GM18868 (cell line): ENCODE results near the gene TFAP2E.

Experiments
- ATAC-seq: cut with Tn5 transposase; IDR thresholded peaks from one replicate; pipeline ENCODE4 v1.9.1; 2021; ENCODE audit warnings: mild to moderate bottlenecking, moderate library complexity; ENCODE audit not compliant: unreplicated experiment

Gene TFAP2E

DNA sequence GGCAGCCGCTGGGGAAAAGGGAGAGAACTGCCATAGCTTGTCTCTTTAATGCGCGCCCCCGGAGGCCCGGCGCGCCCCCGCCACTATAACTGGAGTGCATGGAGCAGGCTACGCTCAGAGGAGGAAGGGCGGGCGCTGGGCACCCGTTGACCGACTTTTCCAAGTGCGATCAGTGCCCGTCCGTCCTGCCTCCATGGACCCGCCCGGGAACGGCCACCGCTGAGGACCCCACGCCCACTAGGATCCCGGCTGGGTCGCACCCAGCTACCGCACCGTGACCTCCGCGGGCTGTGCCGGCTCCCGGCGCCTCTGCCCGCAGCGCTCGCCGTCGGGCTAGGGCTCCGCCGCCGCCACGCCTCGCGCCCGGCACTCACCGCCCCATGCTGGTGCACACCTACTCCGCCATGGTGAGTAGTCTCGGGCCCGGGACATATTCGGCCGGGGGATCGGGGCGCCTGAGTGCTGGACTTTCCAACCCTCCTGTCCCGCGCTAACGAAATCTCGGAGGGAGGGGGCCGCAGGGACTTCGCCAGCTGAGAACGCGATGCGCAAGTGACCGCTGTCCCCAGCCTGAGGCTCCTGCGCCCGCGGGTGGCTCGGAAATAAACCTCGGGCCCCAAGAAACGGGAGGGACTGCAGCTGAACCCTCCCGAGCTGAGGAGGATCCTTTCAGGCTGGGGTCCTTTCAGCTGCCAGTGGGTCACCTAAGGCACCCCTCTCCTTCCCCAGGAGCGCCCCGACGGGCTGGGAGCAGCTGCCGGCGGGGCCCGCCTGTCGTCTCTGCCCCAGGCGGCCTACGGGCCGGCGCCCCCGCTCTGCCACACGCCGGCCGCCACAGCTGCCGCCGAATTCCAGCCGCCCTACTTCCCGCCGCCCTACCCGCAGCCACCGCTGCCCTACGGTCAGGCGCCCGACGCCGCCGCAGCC, at the start of gene TFAP2E:
Gene TFAP2E, plus strand, starts transcription at position 117 of the 927 bp plus-strand sequence. Its CDS starts 264 bp downstream, at position 381.
- no peak for ATAC-seq

DNA sequence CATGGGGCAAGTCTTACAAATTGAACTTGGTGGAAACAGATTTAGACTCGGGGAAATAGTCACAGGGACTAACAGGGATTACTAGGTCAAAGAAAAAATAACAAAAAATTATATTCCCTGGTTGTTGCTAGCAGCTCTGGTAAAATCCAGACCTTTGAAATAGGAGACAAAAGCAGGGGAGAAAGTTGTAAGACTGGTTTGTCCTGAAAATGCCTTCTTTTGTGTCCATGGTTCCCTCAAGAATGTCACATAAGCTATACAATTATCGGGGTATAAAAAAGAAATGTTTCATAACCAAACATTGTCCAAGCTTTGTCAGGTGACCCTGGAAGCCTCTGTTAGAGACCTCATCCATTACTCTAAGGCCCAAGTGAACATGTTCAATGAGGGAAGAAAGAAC, 49.0 kb upstream of the TFAP2E start:
- ATAC-seq, result no peak

DNA sequence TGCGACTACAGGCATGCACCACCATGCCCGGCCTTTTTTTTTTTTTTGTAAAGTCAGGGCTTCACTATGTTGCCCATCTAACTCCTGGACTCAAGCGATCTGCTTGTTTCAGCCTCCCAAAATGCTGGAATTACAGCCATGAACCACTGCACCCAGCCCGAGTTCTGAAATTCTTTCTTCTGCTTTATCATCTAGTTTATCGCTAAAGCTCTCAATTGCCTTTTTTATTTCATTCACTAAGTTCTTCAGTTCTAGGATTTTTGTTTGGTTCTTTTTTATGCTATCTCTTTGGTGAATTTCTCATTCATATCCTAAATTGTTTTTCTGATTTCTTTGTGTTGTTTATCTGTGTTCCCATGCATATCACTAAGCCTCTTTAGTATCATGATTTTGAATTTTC, 42.9 kb upstream of the TFAP2E start:
- ATAC-seq, result no peak

DNA sequence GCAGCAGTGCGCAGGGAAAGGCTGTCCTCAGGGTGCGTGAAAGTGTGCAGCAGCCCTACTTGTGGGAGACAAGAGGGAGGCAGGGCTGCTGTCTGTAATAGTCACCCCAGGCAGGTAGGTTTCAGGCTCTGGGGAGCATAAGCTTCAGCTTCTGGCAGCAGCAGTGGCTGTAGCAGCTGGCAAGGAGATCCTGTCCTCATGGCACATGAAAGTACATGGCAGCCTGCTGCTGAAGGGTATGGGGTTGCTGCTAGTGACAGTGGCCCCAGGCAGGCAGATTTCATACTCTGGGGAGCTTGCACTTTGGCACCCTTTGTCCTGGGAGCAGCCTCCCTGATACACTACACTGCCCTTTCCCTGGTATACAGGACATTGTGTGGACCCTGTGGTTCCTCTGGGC, 42.2 kb upstream of the TFAP2E start:
- no peak for ATAC-seq

DNA sequence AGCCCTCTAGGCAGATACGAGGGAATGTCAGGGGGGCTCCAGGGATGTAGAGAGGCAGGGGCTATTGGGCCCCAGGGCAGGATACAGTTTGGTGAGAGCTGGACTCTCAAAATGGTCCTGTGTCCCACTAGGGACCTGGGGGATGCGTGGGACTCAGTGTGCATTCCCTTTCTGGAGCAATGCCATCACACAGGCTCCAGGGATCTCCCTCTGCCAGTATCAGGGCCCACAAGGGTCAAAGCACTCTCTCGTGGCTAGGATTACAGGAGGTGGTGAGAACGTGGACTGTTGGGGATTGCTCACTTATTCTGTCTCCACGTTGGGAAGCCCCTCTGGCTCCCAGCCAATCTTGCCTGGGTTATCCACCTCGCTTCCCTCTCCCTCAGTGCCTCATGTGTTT, 41.7 kb upstream of the TFAP2E start:
- no peak for ATAC-seq

DNA sequence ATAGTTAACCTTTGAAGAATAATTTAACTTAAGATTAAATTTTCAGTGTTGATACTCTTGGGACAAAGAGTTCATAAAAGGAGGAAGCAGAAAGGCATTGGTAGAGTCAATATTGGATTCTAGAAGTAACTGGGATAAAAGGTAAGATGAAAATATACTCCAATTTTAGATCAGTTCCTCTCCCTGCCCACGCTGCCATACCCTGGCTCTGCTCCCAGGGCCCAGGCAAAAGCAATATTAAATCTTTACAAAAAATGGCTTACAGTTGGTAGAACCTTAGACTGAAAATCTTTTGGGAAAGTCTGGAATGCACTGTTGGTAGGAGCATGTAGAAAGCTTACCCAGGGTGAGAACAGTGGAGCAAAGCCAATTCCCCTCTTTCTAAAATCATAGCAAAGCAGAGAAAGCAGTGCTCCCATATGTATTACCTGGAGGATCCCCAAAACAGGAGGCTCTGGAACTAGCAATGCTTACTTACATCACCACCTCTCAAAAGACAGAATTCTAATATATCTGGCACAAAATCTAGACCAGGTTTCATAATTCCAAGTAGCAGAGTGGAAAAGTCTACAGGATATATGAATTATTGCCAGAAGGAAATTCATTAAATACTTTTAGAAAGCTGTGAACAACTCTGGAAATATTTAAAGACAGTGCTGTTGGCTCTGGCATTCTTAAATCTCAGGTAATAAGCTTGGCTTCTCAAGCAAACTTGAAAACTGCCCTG, 40.5 kb upstream of the TFAP2E start:
- ATAC-seq, result no peak

DNA sequence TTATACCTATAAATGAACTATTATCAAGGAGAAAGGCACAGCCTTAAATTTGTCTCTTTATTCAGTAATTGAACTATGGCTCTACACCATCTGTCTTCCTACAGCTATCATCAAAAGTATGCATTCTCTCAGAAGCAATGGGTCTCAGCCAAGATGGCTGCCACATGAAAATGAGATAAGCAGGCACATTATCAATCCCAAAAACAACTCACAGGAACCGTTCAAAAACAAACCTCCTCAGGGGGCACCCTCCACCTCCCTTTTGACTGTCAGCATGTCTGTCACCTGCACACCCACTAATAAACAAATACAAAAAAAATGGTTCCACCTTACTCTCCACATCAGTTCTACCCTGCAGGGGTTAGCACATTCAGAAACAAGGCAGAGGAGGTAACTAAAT, 39.5 kb upstream of the TFAP2E start:
- ATAC-seq, result no peak

DNA sequence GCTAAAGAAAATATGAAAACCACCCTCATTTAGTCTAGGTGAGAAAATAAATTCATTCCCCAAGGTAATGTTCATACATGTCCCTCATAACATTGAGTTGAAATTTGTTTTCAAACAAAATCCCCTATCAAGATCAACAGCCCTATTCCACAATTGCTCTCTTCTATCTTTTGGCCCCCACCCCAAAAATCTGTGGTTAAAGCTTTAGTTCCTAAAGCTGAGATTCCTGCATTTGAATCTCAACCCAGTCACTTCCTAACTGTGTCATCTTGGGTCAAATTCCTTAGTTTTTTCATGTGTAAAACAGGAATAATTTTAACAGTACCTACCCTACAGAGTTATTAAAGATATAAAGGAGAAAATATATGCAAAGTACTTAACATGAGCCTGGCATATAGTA, 37.9 kb upstream of the TFAP2E start:
- ATAC-seq, result no peak

DNA sequence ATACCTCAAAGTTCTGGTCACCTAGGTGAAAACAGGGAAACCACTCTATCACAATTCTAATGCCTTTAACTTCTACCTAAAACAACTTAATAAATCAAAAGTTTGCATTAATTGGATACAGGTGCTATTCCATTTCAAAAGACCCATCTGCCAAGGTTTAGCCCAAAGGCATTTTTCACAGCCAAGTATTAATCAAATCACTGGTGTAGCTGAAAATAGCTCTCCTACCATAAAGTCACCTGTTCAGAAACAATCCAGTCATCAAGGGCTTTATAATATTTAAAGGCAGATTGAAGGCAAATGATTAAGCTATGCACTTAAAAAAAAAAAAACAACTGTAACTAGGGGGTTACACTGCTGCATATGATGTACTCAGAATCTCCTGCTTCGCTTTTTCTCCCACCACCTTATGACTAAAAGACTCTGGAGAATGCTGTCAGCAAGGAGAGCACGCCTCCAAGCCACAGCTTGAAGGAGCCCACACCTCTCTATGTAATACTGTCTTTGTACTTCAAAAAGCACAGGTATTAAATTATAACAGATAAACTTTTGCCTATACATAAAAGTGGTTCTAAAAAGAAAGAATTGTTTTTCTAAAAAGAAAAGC, 36.5 kb upstream of the TFAP2E start:
- no peak for ATAC-seq

DNA sequence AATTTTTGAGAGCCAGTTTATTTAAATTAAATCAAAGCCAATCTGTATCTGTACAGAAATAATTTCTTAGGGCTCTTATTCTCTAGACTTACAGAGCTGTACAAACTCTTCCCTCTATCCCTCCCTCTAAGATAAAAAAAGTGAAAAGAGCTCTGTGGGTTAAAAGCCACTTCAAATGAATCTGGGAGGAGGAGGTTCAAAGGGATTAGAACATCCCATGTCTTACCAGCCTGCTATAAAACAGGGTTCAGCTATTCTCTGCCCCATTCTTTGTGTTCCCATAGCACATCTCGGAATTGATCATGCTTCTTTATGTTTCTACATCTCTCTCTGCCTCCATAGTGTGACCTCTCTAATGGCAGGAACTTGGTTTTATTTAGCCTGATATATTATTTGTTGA, 35.3 kb upstream of the TFAP2E start:
- ATAC-seq, result no peak

DNA sequence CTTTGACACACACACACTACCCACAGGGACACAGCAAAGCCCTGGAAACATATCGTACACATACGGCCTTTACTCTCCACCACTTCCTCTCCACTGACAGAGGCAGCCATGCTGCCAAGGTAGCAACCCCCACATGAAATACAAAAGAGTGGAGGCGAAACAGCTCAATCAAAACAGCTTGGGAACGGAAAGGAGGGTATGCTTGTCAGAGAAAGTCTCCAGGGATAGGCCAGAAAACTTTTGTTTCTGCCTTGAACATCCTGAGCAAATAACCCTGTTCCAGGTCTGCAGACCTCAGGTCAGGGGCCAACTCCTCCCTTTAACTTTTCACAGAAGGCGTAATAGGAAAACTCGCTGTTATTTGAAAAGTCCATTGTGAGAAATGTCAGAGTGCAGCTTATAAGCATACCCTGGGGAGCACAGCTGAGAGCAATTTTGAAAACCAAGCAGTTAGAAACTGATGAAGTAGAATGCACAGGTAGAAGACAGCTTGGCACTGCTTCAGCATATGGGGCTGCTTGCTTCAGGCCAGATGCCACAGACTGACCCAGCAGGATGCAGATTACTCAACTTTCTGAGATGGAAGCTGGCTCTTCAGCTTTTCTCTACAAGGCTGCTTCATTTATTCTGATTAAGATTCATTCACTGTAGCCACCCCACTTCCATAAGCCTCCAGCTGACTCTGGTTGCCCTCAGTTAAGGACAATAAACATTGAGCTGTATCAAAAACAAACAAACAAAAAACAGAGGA, 33.9 kb upstream of the TFAP2E start:
- peak; percentile 42 for ATAC-seq

DNA sequence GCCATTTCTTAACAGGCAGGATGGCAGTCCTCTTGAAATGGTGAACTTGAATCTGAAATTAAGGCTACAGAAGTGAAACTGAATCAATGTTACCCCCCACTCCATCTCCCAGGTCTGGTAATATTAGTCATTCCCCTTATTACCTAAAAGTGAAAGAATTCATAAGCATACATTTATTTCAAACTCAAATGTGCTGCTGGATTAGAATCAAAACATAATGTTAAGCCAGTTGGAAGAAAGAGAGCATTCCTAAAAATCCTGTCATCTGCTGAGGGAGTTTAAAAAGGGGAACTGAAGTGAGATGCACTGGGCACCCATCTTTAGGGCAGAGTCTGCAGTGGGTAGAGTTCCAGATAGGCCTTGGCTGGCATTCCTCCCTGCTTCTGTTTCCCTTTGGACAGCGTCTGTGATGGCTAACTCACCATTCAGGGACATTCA, 33.3 kb upstream of the TFAP2E start:
- ATAC-seq, result peak; percentile 40

DNA sequence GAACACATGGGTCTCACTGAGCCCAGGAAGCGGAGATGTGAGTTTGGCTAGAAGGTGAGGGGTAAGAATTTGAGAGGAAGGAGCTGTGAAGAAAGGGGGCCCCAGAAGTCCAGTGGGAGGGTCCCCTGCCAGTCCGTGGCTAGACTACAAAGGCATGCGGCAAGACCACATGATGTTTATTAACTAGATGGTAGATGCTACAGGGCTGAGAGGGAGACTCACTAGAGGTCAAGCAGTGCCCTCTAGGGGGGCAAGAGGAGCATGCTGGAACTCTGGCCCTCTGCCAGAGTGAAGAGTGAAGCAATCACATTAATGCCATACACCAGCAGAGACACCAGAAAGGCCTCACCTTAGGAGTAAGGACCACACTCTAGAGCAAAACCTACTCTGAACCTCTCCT, 28.1 kb upstream of the TFAP2E start:
- ATAC-seq, result no peak

DNA sequence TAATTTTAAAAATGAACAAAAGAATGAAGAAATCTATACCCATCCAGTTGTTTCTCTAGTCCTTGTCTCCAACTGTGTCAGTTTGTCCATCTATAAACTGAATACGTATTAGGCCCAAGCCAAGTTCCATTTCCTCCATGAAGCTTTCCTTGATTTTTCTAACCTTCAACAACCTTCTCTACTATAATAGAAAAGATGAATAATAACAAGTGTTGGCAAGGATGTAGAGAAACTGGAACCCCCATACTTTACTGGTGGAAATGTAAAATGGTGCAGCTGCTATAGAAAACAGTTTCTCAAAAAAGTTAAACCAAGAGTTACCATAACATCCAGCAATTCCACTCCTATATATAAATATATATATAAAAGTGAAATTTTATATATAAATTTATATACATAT, 26.5 kb upstream of the TFAP2E start:
- no peak for ATAC-seq

DNA sequence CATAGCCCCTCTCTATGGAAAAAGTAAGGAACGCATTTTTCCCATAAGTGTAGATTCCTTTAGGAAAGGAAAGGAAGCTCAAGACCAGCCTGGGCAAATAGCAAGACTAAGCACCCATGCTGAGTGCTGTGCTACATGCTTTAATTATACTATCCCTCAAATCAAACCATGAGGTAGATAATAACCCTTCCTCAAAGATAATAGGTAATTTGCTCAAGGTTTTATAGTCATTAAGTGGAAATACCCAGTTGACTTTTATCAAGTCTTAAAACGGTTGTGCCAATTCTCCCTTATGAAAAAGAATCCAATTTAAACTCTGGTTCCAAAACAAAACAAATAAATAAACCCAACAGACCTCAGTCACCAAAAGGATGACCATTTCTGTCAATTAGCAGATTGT, 19.3 kb upstream of the TFAP2E start:
- no peak for ATAC-seq

DNA sequence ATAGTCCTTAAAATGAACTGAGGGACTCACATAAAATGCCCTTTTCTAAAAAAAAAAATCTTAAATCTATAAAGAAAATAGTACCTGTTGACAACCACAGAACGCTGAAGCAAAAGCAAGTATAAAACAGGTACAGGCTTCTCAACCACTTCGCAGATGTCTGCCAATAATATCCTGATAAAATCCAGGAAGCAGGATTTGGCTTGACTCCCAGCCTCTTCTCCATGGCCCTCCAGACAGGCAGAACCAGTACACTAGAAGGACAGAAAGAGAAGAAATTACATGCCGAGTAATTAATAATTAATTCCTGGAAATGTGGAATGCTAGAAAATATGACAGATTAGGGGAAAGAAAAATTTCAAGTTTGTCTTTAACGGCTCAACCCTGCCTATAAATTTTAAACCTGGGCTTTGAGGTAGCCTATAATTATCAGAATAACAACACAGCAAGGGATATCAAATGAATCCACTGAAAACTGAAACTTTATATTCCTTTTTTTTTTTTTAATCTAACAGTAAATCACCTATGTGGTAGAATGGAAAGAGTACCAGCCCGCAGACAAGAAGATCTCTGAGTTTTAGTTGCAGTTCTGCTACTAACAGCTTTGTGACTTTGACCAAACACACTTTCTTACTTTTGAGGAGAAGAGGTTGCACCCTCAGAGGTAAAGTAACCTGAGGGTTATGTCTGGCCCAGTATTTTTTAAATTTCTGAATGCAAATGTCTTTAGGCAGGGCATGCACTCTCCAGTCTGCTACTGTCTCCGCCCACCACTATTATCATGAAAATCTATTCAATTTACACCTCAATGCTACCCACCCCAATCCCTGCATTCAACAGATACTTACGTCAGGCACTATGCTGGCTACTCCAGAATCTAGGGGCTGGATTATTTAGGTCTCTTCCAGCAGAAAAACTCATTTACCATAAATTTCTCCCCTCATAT, 18.6 kb upstream of the TFAP2E start:
- no peak for ATAC-seq

DNA sequence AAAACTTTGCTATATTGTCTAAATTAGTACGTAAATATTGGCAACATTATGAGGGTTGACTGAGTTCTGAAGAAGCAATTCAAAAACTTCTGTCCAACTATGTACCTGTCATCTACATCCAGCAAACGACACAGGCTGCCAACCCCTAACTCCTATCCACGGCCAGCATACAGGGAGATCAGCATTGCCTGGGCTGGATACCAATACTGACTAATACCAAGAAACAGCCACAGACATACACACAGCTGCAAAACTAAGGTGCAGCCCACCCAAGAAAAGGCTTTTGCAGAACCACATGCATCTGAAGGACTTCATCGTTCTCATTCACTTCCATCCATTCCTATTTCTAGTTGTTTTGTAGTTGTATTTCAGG, 17.9 kb upstream of the TFAP2E start:
- ATAC-seq, result no peak

DNA sequence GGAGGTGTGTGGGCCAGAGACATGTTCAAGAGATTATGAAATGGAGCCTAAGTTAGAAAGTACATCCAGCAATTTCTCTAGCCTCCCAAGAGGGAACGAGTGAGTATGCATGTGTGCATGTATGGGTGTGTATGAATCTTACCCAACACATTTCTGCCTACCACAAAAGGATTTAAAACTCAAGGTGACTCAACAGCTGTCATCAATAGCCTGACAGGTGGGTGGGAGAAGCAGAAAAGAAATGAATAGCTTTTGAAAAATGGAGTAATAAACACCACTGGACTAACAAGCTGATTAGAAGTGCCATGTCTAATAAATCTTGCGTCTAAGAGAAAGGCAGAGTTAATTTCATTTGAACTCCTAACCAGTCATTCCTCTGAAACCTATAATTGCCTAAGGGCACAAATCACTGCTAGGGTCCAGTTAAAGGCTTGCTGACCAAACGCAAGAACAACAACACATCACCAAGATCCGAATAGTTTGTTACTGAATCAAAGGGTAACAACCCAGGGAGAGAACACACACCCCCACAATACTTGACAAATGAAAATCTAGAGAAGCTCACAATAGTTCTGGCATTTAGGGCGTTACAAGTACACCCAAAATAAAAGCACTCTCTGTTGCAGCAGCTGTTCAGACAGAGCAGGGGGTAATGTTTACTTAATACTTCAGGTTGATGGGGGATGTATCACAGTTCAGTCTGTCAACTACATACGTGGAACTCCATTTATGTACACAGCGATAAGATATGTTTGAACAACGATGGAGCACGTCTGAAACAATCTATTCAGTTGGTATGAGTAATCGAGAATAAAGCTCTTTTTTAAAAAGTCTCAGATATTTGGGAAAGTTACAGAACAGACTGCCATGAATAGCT, 17.3 kb upstream of the TFAP2E start:
- no peak for ATAC-seq
